Measurements from ENCODE around the gene TBPL1. TPM values are rescaled to one million over a fixed set of nuclear protein-coding genes. Genes with fewer than 3 reads are reported as not detected.
"Not testable (repeated sequence)": the region's sequence is repeated elsewhere in the genome, so short reads cannot be mapped to it uniquely, and the experiment has no call there.

Gene TBPL1
- total RNA-seq, 4 donors from 2014 or later: 4.8 to 14.9 (median 6.6) TPM

DNA sequence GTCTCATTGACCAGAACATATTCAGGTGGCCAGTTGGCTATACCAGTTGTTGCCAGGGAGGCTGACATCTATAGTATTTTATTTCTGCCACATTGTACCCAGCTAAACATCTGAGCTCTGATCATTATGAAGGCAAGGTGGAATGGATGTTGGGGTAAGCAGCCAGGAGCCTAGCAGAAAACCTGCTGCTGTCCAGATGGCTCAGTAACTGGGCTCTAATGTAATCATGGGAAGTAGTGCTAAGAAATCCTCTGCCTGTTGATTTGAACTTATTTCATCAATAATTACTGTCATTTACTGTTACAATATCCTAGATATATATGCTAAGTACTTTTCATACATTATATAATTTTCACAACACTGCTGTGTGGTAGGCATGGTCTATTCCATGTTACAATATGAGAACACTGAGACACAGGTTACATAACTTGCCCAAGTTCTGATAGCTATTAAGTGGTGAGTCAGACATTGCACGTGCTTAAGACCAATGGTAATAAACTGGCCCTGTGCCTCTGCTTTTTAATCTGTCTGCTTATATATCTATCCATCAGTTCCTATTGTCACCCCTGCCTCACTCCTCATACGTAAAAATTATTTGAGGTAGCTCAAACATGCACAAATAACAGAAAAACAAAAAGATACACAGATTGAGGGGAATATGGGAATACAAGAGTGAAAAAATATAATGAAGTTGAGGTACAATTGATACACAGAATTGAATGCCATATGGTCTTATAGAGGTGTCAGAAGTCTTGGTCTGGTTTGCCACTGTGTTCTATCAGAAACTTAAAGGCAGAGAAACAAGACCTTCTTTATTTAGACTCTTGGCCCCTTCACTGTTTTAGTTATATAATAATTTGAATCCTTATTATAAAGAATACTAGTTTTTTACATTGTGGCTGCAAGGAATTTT lies 25.2 kb downstream of the TBPL1 start:
- DNase-seq (ENCODE audit: low spot score in 2 of 2): peak in 1 of 2 donors; percentile 51
- Histone ChIP-seq H3K27ac (no peak overlapping the region), H3K9me3 (no peaks in the 10 kb centered on the region), H3K27me3 (no peaks in the 10 kb centered on the region), H3K36me3 (peaks cover 0 to 10% (median 0%) of the 10 kb centered on the region in 3 donors), H3K4me3 (no peak overlapping the region), H3K4me1 (peaks cover 0 to 31% (median 1%) of the 10 kb centered on the region in 4 donors)
- WGBS, 2 donors: 45 to 46% methylated on average over 2 of the region's 2 CpGs
- TF ChIP-seq, protein P1, sequence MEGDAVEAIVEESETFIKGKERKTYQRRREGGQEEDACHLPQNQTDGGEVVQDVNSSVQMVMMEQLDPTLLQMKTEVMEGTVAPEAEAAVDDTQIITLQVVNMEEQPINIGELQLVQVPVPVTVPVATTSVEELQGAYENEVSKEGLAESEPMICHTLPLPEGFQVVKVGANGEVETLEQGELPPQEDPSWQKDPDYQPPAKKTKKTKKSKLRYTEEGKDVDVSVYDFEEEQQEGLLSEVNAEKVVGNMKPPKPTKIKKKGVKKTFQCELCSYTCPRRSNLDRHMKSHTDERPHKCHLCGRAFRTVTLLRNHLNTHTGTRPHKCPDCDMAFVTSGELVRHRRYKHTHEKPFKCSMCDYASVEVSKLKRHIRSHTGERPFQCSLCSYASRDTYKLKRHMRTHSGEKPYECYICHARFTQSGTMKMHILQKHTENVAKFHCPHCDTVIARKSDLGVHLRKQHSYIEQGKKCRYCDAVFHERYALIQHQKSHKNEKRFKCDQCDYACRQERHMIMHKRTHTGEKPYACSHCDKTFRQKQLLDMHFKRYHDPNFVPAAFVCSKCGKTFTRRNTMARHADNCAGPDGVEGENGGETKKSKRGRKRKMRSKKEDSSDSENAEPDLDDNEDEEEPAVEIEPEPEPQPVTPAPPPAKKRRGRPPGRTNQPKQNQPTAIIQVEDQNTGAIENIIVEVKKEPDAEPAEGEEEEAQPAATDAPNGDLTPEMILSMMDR (IDR thresholded peaks at IDR 0.05): no peak
- TF ChIP-seq POLR2A (IDR thresholded peaks at IDR 0.05) (no peak), EP300 (IDR thresholded peaks at IDR 0.05) (no peak)

DNA sequence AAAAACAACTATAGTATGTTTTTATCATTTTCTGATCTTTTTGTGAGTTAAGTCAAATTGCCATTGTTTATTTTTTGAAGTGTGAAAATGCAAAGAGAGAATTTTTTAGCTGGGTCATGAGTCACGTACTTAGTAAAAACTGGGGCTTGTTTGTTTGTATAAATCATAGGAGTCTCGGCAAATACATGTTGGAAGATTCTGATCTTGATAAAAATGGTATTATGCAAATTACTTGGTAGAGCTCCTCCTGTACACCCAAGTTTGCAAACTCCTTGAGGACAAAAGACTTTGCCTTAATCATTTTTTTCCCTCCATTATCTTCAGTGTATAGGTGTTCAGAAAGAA lies 25.8 kb downstream of the TBPL1 start:
- Histone ChIP-seq H3K9me3 (no peaks in the 10 kb centered on the region), H3K27ac (no peak overlapping the region), H3K27me3 (no peaks in the 10 kb centered on the region), H3K36me3 (peaks cover 0 to 16% (median 0%) of the 10 kb centered on the region in 3 donors), H3K4me3 (no peak overlapping the region), H3K4me1 (peaks cover 0 to 24% (median 1%) of the 10 kb centered on the region in 4 donors)
- TF ChIP-seq POLR2A (IDR thresholded peaks at IDR 0.05): no peak
- TF ChIP-seq EP300 (IDR thresholded peaks at IDR 0.05): no peak
- TF ChIP-seq, protein P1 (IDR thresholded peaks at IDR 0.05): no peak
- WGBS, 2 donors: 25 to 35% methylated on average over 2 of the region's 2 CpGs
- no peak for DNase-seq (ENCODE audit: low spot score in 2 of 2)

DNA sequence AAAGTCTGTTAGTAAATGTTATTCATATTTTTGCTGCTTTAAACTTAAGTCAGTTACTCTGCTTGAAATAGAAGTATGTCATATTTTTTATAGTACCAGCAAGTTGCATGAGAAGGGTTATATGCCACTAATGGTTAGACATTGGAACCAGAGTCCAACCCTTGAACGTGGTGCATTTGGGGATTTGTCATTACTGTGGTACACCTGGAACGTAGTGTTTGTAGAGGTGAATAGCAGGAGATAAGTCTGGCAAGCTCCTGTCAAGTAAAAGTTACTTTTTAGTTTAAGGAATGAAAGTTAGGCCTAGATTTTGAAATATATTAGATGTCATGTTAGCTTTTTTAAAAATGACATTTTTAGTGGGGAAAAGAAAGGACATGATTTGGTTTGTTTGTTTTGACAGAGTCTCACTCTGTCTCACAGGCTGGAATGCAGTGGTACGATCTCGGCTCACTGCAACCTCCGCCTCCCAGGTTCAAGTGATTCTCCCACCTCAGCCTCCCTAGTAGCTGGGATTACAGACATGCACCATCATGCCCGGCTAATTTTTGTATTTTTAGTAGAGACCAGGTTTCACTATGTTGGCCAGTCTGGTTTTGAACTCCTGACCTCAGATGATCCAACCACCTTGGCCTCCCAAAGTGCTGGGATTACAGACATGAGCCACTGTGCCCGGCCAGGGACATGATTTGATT lies 26.4 kb downstream of the TBPL1 start:
- WGBS, 2 donors: 89% methylated on average over 7 of the region's 7 CpGs
- H3K27me3 ChIP-seq; H3K27ac ChIP-seq; DNase-seq (ENCODE audit: low spot score in 2 of 2); H3K4me3 ChIP-seq; H3K9me3 ChIP-seq: not testable (repeated sequence)
- Histone ChIP-seq H3K36me3 (peaks cover 0 to 18% (median 0%) of the 10 kb centered on the region in 3 donors), H3K4me1 (peaks cover 0 to 22% (median 1%) of the 10 kb centered on the region in 4 donors)

DNA sequence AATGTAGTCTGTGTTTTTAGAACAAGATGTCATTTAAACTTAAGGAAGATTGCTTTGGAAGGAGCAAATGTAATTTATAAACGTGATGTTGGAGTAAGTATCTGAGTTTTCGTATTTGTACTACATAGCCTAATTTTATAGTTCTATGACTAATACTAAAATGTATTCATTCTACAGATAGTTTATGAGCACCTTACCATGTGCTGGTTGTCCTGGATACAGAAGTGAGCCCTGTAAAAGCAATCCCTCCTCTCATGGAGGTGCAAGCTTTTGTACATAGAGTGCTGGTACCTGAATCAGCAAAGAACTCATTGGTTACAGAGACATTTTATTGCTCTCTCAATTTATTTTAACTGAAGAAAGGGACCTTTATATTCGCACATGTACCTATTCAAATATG lies 27.1 kb downstream of the TBPL1 start:
- 91 to 95% methylated on average over 3 of the region's 3 CpGs for WGBS, 2 donors
- Histone ChIP-seq H3K9me3 (no peaks in the 10 kb centered on the region), H3K27me3 (no peaks in the 10 kb centered on the region), H3K4me1 (peaks cover 0 to 22% (median 1%) of the 10 kb centered on the region in 4 donors), H3K4me3 (no peak overlapping the region), H3K27ac (no peak overlapping the region), H3K36me3 (peaks cover 0 to 24% (median 0%) of the 10 kb centered on the region in 3 donors)
- TF ChIP-seq, protein P1 (IDR thresholded peaks at IDR 0.05): no peak
- no peak for TF ChIP-seq POLR2A (IDR thresholded peaks at IDR 0.05)
- TF ChIP-seq EP300 (IDR thresholded peaks at IDR 0.05): no peak
- no peak for DNase-seq (ENCODE audit: low spot score in 2 of 2)

DNA sequence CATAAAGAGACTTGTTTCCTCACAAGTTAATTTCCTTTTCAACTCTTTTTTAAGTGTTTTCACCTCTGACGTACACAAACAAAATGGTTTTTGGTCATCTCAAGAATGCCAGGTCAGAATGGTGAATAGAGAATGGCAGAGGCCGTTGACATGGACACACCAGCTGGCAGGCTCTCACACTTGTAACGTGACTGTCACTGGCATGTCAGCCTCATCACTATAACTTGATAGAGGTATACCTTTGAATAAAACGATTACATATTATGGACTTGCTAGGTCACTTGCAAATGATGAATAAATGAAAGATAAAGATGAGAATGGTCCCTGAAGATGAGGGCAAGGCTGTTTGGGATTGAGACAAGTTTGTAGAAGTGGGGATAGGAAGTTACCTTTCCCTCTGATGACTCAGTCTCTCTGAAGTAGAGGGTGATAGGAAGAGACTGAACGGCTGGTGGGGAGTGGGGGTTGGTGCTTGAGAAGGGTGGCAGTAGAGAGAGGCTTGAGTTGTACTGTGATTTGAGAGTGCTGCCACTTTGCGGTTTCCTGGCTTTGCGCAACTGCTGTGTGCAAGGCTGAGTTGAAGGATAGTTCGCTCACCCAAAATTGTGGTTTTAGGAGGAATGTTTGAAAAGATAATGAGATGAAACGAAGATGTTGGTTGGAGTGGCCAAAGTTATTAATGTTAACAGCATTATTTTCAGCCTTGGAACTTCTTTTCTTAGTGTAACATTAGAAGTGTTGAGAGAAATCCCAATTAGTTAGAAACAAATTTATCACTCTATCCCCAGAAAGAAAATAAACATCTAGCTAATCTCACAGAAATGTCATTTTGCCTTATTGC lies 30.3 kb downstream of the TBPL1 start:
- Histone ChIP-seq H3K9me3 (no peaks in the 10 kb centered on the region), H3K27me3 (no peaks in the 10 kb centered on the region), H3K27ac (no peak overlapping the region), H3K4me3 (no peak overlapping the region), H3K36me3 (peaks cover 0 to 43% (median 0%) of the 10 kb centered on the region in 3 donors), H3K4me1 (peaks cover 0 to 11% (median 1%) of the 10 kb centered on the region in 4 donors)
- 71 to 81% methylated on average over 9 of the region's 9 CpGs for WGBS, 2 donors
- no peak for TF ChIP-seq EP300 (IDR thresholded peaks at IDR 0.05)
- TF ChIP-seq, protein P1 (IDR thresholded peaks at IDR 0.05): no peak
- TF ChIP-seq POLR2A (IDR thresholded peaks at IDR 0.05): no peak
- no peak for DNase-seq (ENCODE audit: low spot score in 2 of 2)

Data from tibial nerve (tissue), 4 donors.